K562 (cell line): ENCODE measurements around the gene DDX50. TPM values are rescaled to one million over a fixed set of nuclear protein-coding genes. Genes with fewer than 3 reads are reported as not detected.

Source experiments
- ATF4 ChIP-seq: fragments of 450-650 bp; formaldehyde crosslinking; IDR thresholded peaks from 2 replicates; pipeline ENCODE4 v1.4.0; 2022; ENCODE audit warnings: mild to moderate bottlenecking, moderate library complexity
- BRCA1 ChIP-seq, 2 experiments: fragments of 450-650 bp in 1 of 2; sonication (generic) in 1 of 2; formaldehyde crosslinking in 1 of 2; IDR thresholded peaks; 2 replicates each; pipeline versions ENCODE4 v1.5.0 to v1.6.1; 2017 to 2020; ENCODE audit warnings: mild to moderate bottlenecking in 1 of 2, missing genetic modification reagents in 1 of 2
- CEBPG ChIP-seq, 3 experiments: fragments of 200-800 bp in 1 of 3; sonication (Bioruptor generic) in 1 of 3; sonication (generic) in 1 of 3; formaldehyde crosslinking in 1 of 3; IDR thresholded peaks in 2 of 3; conservative IDR thresholded peaks in 1 of 3; 2 replicates each; pipeline versions ENCODE4 v1.6.1 to v1.8.0; 2016 to 2022; ENCODE audit warnings: missing compliant biosample characterization in 2 of 3, missing genetic modification characterization in 2 of 3, mild to moderate bottlenecking in 1 of 3, missing genetic modification reagents in 1 of 3
- KDM2B ChIP-seq: fragments of 250-450 bp; sonication (Bioruptor Pico); IDR thresholded peaks from 2 replicates; pipeline ENCODE4 v1.8.0; 2021; ENCODE audit warnings: mild to moderate bottlenecking, moderate library complexity
- NFYB ChIP-seq: IDR thresholded peaks from 2 replicates; pipeline ENCODE4 v1.6.1; 2011; ENCODE audit warnings: mild to moderate bottlenecking, moderate library complexity; ENCODE audit not compliant: insufficient read length; ENCODE audit errors: extremely low read depth
- SAFB2 ChIP-seq: fragments of 200-400 bp; formaldehyde crosslinking; IDR thresholded peaks from 2 replicates; pipeline ENCODE4 v1.6.1; 2018; ENCODE audit warnings: borderline replicate concordance, low read length, low read depth, moderate library complexity; ENCODE audit not compliant: severe bottlenecking
- STAG1 ChIP-seq: sonication (generic); formaldehyde crosslinking; IDR thresholded peaks from 2 replicates; pipeline ENCODE4 v1.5.0; 2020; ENCODE audit warnings: missing genetic modification reagents, borderline replicate concordance
- STAT5B ChIP-seq: fragments of 250-450 bp; sonication (Bioruptor Pico); IDR thresholded peaks from 2 replicates; pipeline ENCODE4 v1.8.0; 2021; ENCODE audit warnings: mild to moderate bottlenecking, inconsistent platforms
- THRB ChIP-seq: fragments of 450-650 bp; formaldehyde crosslinking; conservative IDR thresholded peaks from 2 replicates; pipeline ENCODE4 v1.4.0; 2022; ENCODE audit warnings: mild to moderate bottlenecking, missing genetic modification characterization
- ZFP91 ChIP-seq: sonication (generic); formaldehyde crosslinking; IDR thresholded peaks from 2 replicates; pipeline ENCODE4 v1.8.0; 2022; ENCODE audit warnings: mild to moderate bottlenecking, missing genetic modification reagents
- ZKSCAN1 ChIP-seq: fragments of 150-350 bp; IDR thresholded peaks from 2 replicates; pipeline ENCODE4 v1.6.1; 2016; ENCODE audit warnings: low read depth, low read length
- ZNF274 ChIP-seq: IDR thresholded peaks from 2 replicates; pipeline ENCODE4 v1.6.1; 2011; ENCODE audit warnings: low read depth, mild to moderate bottlenecking, low read length, moderate library complexity, borderline replicate concordance
- ZNF311 ChIP-seq: fragments of 250-450 bp; sonication (Bioruptor Pico); IDR thresholded peaks from 2 replicates; pipeline ENCODE4 v1.4.0; 2020; ENCODE audit warnings: mild to moderate bottlenecking, moderate library complexity
- ZNF407 ChIP-seq: fragments of 450-650 bp; IDR thresholded peaks from 2 replicates; pipeline ENCODE4 v1.6.1; 2016; ENCODE audit warnings: low read depth
- polyA plus RNA-seq, 8 experiments: library from polyadenylated mRNA; depleted of rRNA in 4 of 8; stranded (reverse) in 5 of 8; unstranded in 3 of 8; fragments of >200 nt; fragmentation: Nextera tagmentation in 2 of 8; fragmentation: Illumina TruSeq in 1 of 8; extraction: Ambion mirVana in 2 of 8; extraction: Trizol in 1 of 8; gene quantifications; 2 replicates each; pipeline versions ENCODE4 v1.2.1 to v1.2.3, GENCODE V29; 2011 to 2014; ENCODE audit warnings: inconsistent platforms in 1 of 8, missing spikeins in 1 of 8
- total RNA-seq, 7 experiments: library from RNA; depleted of rRNA in 6 of 7; stranded (reverse); fragments of >200 nt in 6 of 7; fragmentation: Illumina TruSeq in 2 of 7; extraction: Trizol in 2 of 7; gene quantifications; 2 replicates each; pipeline versions ENCODE4 v1.2.1 to v1.2.3, GENCODE V29; 2011 to 2021; ENCODE audit warnings: low replicate concordance in 1 of 7

DDX50 gene
- total and polyA plus RNA-seq, 9 of the 15 experiments (the other 6 are each of a cell fraction or from before 2014, with no cell fraction given), result 36.7 to 86.8 (median 57.4) TPM

- TF ChIP-seq ZKSCAN1 (0 out of 2 replicates have a peak, but pooled peaks have one; percentile 49), STAG1 (CRISPR knock-in tag) (peak; percentile 63), CEBPG (CRISPR knock-in tag; IDR thresholded peaks at IDR 0.05) (peak; percentile 70; the same call in 1 of the 2 replicates), CEBPG (tag; conservative IDR thresholded peaks at IDR 0.05 in 1 of 2, IDR thresholded peaks at IDR 0.05 in 1 of 2) (0 out of 4 replicates have a peak, but pooled peaks of 1 of the 2 experiments have one; percentile 32), KDM2B (CRISPR knock-in tag) (no peak), ZNF274 (no peak), BRCA1 (IDR thresholded peaks at IDR 0.05) (no peak), BRCA1 (CRISPR knock-in tag; IDR thresholded peaks at IDR 0.05) (no peak), NFYB (no peak), THRB (CRISPR knock-in tag) (peak; percentile 54; the same call in 1 of the 2 replicates), SAFB2 (no peak), ZNF311 (CRISPR knock-in tag) (no peak), ZFP91 (peak; percentile 29; the same call in 1 of the 2 replicates), STAT5B (CRISPR knock-in tag) (no peak), ATF4 (CRISPR knock-in tag) (no peak), ZNF407 (no peak)
Observed at GRCh38 chr10:68955832-68956532, 54.9 kb downstream of the DDX50 start, which contains the start of gene DDX21 (continued).
